ENCODE measurements around the gene AGAP1.

The AGAP1 gene

DNA sequence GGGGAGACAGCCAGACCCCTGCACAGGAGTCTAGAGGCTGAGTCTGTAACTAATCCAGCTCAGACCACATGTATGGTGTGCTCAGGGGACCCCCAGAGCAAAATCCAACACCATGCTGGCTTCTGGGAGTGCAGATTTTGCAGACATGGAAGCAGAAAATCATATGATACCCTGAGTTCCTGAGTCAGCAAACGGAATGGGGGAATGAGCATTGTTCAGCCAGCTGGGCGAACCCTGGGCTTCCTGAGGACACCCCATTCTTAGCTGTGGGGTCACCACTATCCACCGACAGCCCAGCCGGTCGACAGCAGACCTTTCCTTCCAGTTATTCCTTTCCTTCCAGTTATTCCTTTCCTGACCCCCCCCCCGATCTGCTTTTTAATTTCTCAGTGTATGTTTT lies 351.4 kb downstream of the AGAP1 start:
- no peak overlapping the region for H3K27ac ChIP-seq (ENCODE audit: low read depth, low read length)
- H3K9ac ChIP-seq (ENCODE audit: low read depth in 1 of 2, low read length in 2 of 2): no peak overlapping the region
- H3K4me1 ChIP-seq (ENCODE audit: control insufficient read depth in 1 of 2, insufficient read depth in 2 of 2, low read length in 2 of 2): no peaks in the 10 kb centered on the region
- H3K4me3 ChIP-seq (ENCODE audit: low read depth in 1 of 2, low read length in 2 of 2): no peak overlapping the region
- H3K9me3 ChIP-seq (ENCODE audit: control insufficient read depth in 1 of 2, low read length in 2 of 2): no peaks in the 10 kb centered on the region
- peaks cover 6 to 7% of the 10 kb centered on the region in 2 donors for H3K36me3 ChIP-seq (ENCODE audit: control insufficient read depth in 1 of 2, insufficient read depth in 2 of 2, low read length in 2 of 2)
- H3K27me3 ChIP-seq (ENCODE audit: control insufficient read depth in 1 of 2, insufficient read depth in 2 of 2, low read length in 2 of 2): no peaks in the 10 kb centered on the region

DNA sequence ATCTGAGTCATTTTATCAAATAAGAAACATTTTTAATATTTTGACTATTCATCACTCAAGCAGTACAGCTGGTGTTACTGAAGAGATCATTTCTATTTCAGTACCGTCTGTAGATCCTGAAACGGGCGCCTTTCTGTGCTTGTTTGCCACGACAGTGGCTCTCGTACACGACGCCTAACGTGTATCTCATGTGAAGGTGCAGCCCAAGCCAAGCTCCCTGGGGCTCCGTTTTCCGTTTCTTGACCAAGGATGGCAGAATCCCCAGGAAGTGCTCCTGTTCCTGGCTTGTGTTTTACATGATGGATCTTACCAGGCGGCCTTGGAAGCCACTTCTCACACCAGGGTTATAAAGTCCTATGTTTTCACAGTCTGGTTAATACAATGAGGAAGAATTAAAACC lies 353.7 kb downstream of the AGAP1 start:
- H3K9ac ChIP-seq (ENCODE audit: low read depth in 1 of 2, low read length in 2 of 2): no peak overlapping the region
- peaks cover 6 to 7% of the 10 kb centered on the region in 2 donors for H3K36me3 ChIP-seq (ENCODE audit: control insufficient read depth in 1 of 2, insufficient read depth in 2 of 2, low read length in 2 of 2)
- no peak overlapping the region for H3K27ac ChIP-seq (ENCODE audit: low read depth, low read length)
- no peaks in the 10 kb centered on the region for H3K9me3 ChIP-seq (ENCODE audit: control insufficient read depth in 1 of 2, low read length in 2 of 2)
- H3K27me3 ChIP-seq (ENCODE audit: control insufficient read depth in 1 of 2, insufficient read depth in 2 of 2, low read length in 2 of 2): no peaks in the 10 kb centered on the region
- no peak overlapping the region for H3K4me3 ChIP-seq (ENCODE audit: low read depth in 1 of 2, low read length in 2 of 2)
- H3K4me1 ChIP-seq (ENCODE audit: control insufficient read depth in 1 of 2, insufficient read depth in 2 of 2, low read length in 2 of 2): no peaks in the 10 kb centered on the region

DNA sequence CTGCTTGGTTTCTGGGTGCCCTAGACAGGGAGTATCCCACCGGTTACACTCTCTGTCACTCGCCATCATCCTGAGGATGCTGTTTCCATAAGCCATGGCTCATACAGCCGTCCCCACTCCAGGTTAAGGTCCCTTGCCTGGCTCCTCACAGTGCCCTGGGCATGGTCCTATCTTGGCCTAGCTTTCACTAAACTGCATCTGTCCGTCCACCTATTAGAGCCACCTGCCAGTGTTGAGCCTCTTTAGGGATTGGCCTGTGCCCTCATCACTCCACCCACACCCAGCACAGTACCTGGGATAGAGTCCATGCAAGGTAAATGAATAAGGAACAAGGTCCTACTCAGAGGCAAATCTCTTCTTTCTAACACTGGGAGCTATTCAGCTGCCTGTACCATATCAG lies 354.2 kb downstream of the AGAP1 start:
- no peak overlapping the region for H3K27ac ChIP-seq (ENCODE audit: low read depth, low read length)
- H3K27me3 ChIP-seq (ENCODE audit: control insufficient read depth in 1 of 2, insufficient read depth in 2 of 2, low read length in 2 of 2): no peaks in the 10 kb centered on the region
- no peaks in the 10 kb centered on the region for H3K9me3 ChIP-seq (ENCODE audit: control insufficient read depth in 1 of 2, low read length in 2 of 2)
- no peak overlapping the region for H3K9ac ChIP-seq (ENCODE audit: low read depth in 1 of 2, low read length in 2 of 2)
- peaks cover 6 to 7% of the 10 kb centered on the region in 2 donors for H3K36me3 ChIP-seq (ENCODE audit: control insufficient read depth in 1 of 2, insufficient read depth in 2 of 2, low read length in 2 of 2)
- H3K4me3 ChIP-seq (ENCODE audit: low read depth in 1 of 2, low read length in 2 of 2): no peak overlapping the region
- H3K4me1 ChIP-seq (ENCODE audit: control insufficient read depth in 1 of 2, insufficient read depth in 2 of 2, low read length in 2 of 2): no peaks in the 10 kb centered on the region

DNA sequence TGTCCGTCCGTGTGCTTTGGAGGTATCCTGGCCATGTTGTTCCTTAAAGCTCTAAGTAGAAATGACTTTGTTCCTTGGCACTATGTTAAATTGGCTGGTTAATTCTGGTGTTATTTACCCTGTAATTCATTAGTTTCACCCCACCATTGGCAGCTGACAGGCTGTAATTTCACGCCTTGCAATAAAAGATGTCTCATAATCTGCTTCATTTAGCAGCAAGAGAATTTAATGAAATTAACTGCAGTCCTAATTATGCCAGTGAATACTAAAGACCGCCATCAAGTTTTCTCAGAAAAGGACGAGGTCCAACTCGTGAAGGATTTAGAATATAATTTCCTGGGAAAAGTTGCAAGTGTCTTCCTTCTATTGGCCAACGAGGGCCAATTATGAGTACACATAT lies 355.1 kb downstream of the AGAP1 start:
- H3K9ac ChIP-seq (ENCODE audit: low read depth in 1 of 2, low read length in 2 of 2): no peak overlapping the region
- no peak overlapping the region for H3K27ac ChIP-seq (ENCODE audit: low read depth, low read length)
- no peaks in the 10 kb centered on the region for H3K27me3 ChIP-seq (ENCODE audit: control insufficient read depth in 1 of 2, insufficient read depth in 2 of 2, low read length in 2 of 2)
- no peaks in the 10 kb centered on the region for H3K9me3 ChIP-seq (ENCODE audit: control insufficient read depth in 1 of 2, low read length in 2 of 2)
- no peak overlapping the region for H3K4me3 ChIP-seq (ENCODE audit: low read depth in 1 of 2, low read length in 2 of 2)
- H3K36me3 ChIP-seq (ENCODE audit: control insufficient read depth in 1 of 2, insufficient read depth in 2 of 2, low read length in 2 of 2): peaks cover 6 to 7% of the 10 kb centered on the region in 2 donors
- no peaks in the 10 kb centered on the region for H3K4me1 ChIP-seq (ENCODE audit: control insufficient read depth in 1 of 2, insufficient read depth in 2 of 2, low read length in 2 of 2)

DNA sequence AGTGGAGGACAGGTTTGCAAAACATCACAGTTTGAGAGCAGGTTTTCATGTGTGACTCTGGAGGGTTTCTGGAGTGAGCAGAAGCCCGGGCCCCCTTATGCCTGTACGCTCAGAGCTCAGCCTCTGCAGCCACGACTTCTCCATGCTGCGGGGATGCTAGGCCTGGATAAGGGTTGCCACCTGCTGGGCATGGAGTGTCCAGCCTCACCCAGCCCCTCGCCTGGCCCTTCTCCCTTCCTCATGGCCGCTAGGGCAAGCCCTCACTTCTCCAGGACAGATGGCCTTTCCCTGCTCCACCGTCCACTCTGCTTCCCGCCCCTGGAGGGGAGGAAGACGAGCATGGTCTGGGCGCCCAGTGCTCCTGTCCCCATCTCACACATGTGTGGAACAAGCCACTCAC lies 355.6 kb downstream of the AGAP1 start:
- H3K27ac ChIP-seq (ENCODE audit: low read depth, low read length): no peak overlapping the region
- H3K9me3 ChIP-seq (ENCODE audit: control insufficient read depth in 1 of 2, low read length in 2 of 2): no peaks in the 10 kb centered on the region
- H3K4me3 ChIP-seq (ENCODE audit: low read depth in 1 of 2, low read length in 2 of 2): no peak overlapping the region
- H3K36me3 ChIP-seq (ENCODE audit: control insufficient read depth in 1 of 2, insufficient read depth in 2 of 2, low read length in 2 of 2): peaks cover 5 to 9% of the 10 kb centered on the region in 2 donors
- H3K9ac ChIP-seq (ENCODE audit: low read depth in 1 of 2, low read length in 2 of 2): no peak overlapping the region
- no peaks in the 10 kb centered on the region for H3K27me3 ChIP-seq (ENCODE audit: control insufficient read depth in 1 of 2, insufficient read depth in 2 of 2, low read length in 2 of 2)
- H3K4me1 ChIP-seq (ENCODE audit: control insufficient read depth in 1 of 2, insufficient read depth in 2 of 2, low read length in 2 of 2): no peaks in the 10 kb centered on the region

DNA sequence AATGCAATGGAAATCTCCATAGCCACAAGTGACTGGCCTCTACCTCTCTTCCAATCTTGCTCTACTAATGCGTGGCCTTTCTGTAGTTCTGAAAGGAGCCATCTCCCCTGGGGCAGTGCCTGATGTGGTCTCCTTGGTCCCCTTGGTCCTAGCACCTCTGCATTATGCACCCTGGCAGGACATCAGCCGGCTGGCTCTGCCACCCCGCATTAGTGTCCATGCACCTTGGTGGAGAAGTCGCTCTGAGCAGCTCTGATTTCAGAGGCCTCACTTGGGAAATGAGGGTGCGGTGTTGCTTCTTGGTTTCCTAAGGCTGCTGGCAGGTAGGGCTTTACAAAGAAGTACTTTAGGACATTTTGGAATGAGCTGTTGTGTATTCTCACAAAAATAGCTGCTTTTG lies 356.4 kb downstream of the AGAP1 start:
- Histone ChIP-seq H3K4me1 (ENCODE audit: control insufficient read depth in 1 of 2, insufficient read depth in 2 of 2, low read length in 2 of 2) (no peaks in the 10 kb centered on the region), H3K27me3 (ENCODE audit: control insufficient read depth in 1 of 2, insufficient read depth in 2 of 2, low read length in 2 of 2) (no peaks in the 10 kb centered on the region), H3K27ac (ENCODE audit: low read depth, low read length) (no peak overlapping the region), H3K4me3 (ENCODE audit: low read depth in 1 of 2, low read length in 2 of 2) (no peak overlapping the region), H3K9me3 (ENCODE audit: control insufficient read depth in 1 of 2, low read length in 2 of 2) (no peaks in the 10 kb centered on the region), H3K36me3 (ENCODE audit: control insufficient read depth in 1 of 2, insufficient read depth in 2 of 2, low read length in 2 of 2) (peaks cover 3 to 9% of the 10 kb centered on the region in 2 donors), H3K9ac (ENCODE audit: low read depth in 1 of 2, low read length in 2 of 2) (no peak overlapping the region)

DNA sequence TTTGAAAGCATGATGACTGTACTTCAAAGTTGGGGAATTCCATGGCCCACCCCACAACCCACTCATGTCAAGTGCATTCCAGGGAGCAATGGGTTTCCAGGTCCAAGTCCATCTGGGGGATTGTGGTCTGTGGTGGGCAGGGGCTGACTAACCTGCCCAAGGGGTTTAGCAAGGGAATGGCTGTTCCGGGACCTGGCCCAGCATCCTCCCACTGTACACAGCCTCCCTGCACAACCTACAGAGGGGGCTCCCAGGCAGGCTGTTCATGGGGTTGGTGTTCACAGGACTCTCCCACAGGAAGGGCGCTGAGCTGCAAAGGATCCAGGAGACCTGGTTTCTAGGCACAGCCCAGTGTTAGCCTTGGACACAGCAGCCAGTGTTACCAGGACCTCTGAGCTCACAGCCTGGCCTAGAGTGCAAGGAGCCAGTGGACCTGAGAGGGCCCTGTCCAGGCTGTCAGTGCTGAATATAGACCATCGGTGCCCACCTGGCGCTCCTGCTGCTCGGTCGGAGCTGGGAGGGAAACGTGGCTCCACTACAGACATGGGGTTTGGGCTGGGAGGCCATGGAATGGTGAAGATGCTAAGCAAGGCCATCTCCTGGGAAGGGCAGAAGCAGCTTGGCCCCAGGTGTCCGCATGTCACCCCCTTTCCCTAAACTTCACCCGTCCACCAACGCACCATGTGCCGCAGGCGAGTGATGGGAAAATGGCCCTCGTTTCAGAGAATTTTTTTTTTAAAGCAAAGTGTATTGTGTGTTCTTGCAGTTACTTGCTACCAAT lies 357.1 kb downstream of the AGAP1 start:
- no peak overlapping the region for H3K4me3 ChIP-seq (ENCODE audit: low read depth in 1 of 2, low read length in 2 of 2)
- H3K9ac ChIP-seq (ENCODE audit: low read depth in 1 of 2, low read length in 2 of 2): no peak overlapping the region
- peaks cover 0 to 9% of the 10 kb centered on the region in 2 donors for H3K36me3 ChIP-seq (ENCODE audit: control insufficient read depth in 1 of 2, insufficient read depth in 2 of 2, low read length in 2 of 2)
- H3K9me3 ChIP-seq (ENCODE audit: control insufficient read depth in 1 of 2, low read length in 2 of 2): no peaks in the 10 kb centered on the region
- no peak overlapping the region for H3K27ac ChIP-seq (ENCODE audit: low read depth, low read length)
- H3K4me1 ChIP-seq (ENCODE audit: control insufficient read depth in 1 of 2, insufficient read depth in 2 of 2, low read length in 2 of 2): no peaks in the 10 kb centered on the region
- H3K27me3 ChIP-seq (ENCODE audit: control insufficient read depth in 1 of 2, insufficient read depth in 2 of 2, low read length in 2 of 2): no peaks in the 10 kb centered on the region

DNA sequence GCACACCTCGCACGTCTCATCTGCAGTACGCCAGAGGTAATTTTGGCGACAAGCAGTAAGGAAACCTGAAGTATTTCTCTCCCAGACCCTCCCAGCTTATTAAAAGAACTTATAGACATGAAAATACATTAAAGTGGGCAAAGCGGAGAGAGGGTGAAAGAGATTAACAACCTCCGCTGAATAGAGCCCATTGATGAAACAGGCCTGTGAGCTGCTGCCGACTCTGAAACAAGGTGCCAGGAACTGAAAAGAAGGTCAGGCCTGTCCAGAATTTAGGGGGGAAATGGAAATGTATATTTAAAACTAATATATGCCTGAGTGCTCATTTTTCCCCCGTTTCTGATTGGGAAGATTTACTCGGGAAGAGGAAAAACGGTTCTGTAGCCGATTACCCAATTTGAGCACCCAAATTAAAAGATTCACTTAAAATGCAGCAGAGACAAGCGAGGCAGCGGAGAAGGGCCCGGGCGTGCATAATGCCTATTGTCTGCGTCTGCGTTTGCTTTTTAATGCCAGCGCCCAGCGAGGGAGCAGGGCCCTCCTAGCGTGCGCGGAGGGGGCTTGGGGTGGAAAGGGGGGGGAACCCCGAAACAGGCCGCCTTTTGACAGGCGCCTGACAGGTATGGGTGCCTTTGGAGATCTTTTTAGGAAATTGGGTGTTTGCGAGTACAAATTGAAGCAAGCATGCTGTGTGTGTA lies 358.1 kb downstream of the AGAP1 start:
- no peaks in the 10 kb centered on the region for H3K27me3 ChIP-seq (ENCODE audit: control insufficient read depth in 1 of 2, insufficient read depth in 2 of 2, low read length in 2 of 2)
- H3K27ac ChIP-seq (ENCODE audit: low read depth, low read length): no peak overlapping the region
- H3K36me3 ChIP-seq (ENCODE audit: control insufficient read depth in 1 of 2, insufficient read depth in 2 of 2, low read length in 2 of 2): peaks cover 0 to 16% of the 10 kb centered on the region in 2 donors
- H3K9me3 ChIP-seq (ENCODE audit: control insufficient read depth in 1 of 2, low read length in 2 of 2): no peaks in the 10 kb centered on the region
- H3K4me3 ChIP-seq (ENCODE audit: low read depth in 1 of 2, low read length in 2 of 2): no peak overlapping the region
- no peaks in the 10 kb centered on the region for H3K4me1 ChIP-seq (ENCODE audit: control insufficient read depth in 1 of 2, insufficient read depth in 2 of 2, low read length in 2 of 2)
- no peak overlapping the region for H3K9ac ChIP-seq (ENCODE audit: low read depth in 1 of 2, low read length in 2 of 2)

DNA sequence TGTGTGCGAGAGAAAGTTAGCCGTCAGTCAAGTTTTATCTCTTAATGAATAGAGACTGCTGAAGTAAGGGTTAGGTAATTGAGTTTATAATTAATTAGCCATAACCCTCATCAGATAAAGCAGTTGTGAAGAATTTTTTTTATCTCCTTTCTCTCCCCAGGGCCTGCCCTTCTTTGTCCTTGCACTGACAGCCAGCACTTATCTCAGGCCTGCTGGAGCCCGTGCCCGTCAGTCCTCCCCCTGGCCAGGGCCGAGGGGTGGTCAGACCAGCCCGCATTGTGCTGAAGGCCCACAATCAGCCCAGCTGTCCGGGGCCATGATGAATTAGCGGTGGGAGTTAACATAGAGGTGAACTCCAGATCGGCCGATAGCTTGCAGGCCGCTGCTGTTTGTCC lies 358.7 kb downstream of the AGAP1 start:
- H3K27me3 ChIP-seq (ENCODE audit: control insufficient read depth in 1 of 2, insufficient read depth in 2 of 2, low read length in 2 of 2): no peaks in the 10 kb centered on the region
- peaks cover 0 to 17% of the 10 kb centered on the region in 2 donors for H3K36me3 ChIP-seq (ENCODE audit: control insufficient read depth in 1 of 2, insufficient read depth in 2 of 2, low read length in 2 of 2)
- no peaks in the 10 kb centered on the region for H3K9me3 ChIP-seq (ENCODE audit: control insufficient read depth in 1 of 2, low read length in 2 of 2)
- no peak overlapping the region for H3K9ac ChIP-seq (ENCODE audit: low read depth in 1 of 2, low read length in 2 of 2)
- H3K4me1 ChIP-seq (ENCODE audit: control insufficient read depth in 1 of 2, insufficient read depth in 2 of 2, low read length in 2 of 2): no peaks in the 10 kb centered on the region
- H3K27ac ChIP-seq (ENCODE audit: low read depth, low read length): no peak overlapping the region
- H3K4me3 ChIP-seq (ENCODE audit: low read depth in 1 of 2, low read length in 2 of 2): no peak overlapping the region

DNA sequence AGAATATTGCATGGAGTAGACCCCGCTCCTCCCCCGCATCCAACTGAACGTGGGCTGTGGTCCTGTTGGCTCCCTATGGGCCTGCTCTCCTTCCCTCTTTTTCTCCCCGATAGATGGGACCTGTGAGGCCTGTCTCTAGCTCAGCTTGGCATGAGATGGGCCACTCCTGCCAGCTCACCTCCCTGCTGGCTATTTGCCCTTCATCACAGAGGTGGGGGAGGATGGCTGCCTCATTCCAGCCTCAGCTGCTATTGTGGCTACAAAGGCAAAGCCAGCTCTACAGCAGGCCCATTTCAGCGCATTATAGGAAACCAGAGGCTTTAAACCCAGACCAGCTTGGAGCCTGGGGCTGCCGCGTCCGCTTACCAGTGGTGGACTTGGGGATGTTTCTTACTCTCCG lies 360.4 kb downstream of the AGAP1 start:
- Histone ChIP-seq H3K4me1 (ENCODE audit: control insufficient read depth in 1 of 2, insufficient read depth in 2 of 2, low read length in 2 of 2) (no peaks in the 10 kb centered on the region), H3K36me3 (ENCODE audit: control insufficient read depth in 1 of 2, insufficient read depth in 2 of 2, low read length in 2 of 2) (peaks cover 0 to 17% of the 10 kb centered on the region in 2 donors), H3K27ac (ENCODE audit: low read depth, low read length) (no peak overlapping the region), H3K9ac (ENCODE audit: low read depth in 1 of 2, low read length in 2 of 2) (no peak overlapping the region), H3K27me3 (ENCODE audit: control insufficient read depth in 1 of 2, insufficient read depth in 2 of 2, low read length in 2 of 2) (no peaks in the 10 kb centered on the region), H3K4me3 (ENCODE audit: low read depth in 1 of 2, low read length in 2 of 2) (no peak overlapping the region), H3K9me3 (ENCODE audit: control insufficient read depth in 1 of 2, low read length in 2 of 2) (no peaks in the 10 kb centered on the region)

All from duodenal mucosa (tissue), 2 donors.